Endothelial cell of umbilical vein (primary cell): ENCODE measurements around the gene RUBCN.

Experiments used
- CTCF ChIP-seq, 2 donors: IDR thresholded peaks; 1 replicate in 1 of 2; 2 replicates in 1 of 2; pipeline ENCODE4 v1.5.1; 2011; ENCODE audit warnings: low read length in 2 of 2, mild to moderate bottlenecking in 2 of 2, moderate library complexity in 2 of 2, control low read depth in 1 of 2, inconsistent platforms in 1 of 2, low read depth in 1 of 2; ENCODE audit not compliant: insufficient read depth in 1 of 2; ENCODE audit errors: extremely low read depth in 1 of 2
- EZH2 ChIP-seq: IDR thresholded peaks from 2 replicates; pipeline ENCODE4 v1.6.1; 2012; ENCODE audit warnings: borderline replicate concordance, low read depth, mild to moderate bottlenecking, moderate library complexity, low read length, inconsistent platforms; ENCODE audit not compliant: severe bottlenecking
- FOS ChIP-seq: IDR thresholded peaks from 2 replicates; pipeline ENCODE4 v1.6.1; 2011; ENCODE audit warnings: mild to moderate bottlenecking, low read length, moderate library complexity, borderline replicate concordance; ENCODE audit not compliant: insufficient read depth
- JUN ChIP-seq: IDR thresholded peaks from 2 replicates; pipeline ENCODE4 v1.6.1; 2011; ENCODE audit warnings: borderline replicate concordance, low read depth; ENCODE audit not compliant: insufficient read length, insufficient read depth
- MAX ChIP-seq: IDR thresholded peaks from 2 replicates; pipeline ENCODE4 v1.6.1; 2011; ENCODE audit not compliant: insufficient read depth, insufficient read length
- MYC ChIP-seq: IDR thresholded peaks from one replicate; pipeline ENCODE4 v1.6.1; 2011; ENCODE audit warnings: mild to moderate bottlenecking, low read depth, low read length
- POLR2A ChIP-seq: IDR thresholded peaks from 2 replicates; pipeline ENCODE4 v1.6.1; 2012; ENCODE audit warnings: low read depth, mild to moderate bottlenecking, control low read depth, low read length
- POLR2AphosphoS5 ChIP-seq: IDR thresholded peaks from 2 replicates; pipeline ENCODE4 v1.6.1; 2012; ENCODE audit warnings: low read depth, mild to moderate bottlenecking, control low read depth, low read length, moderate library complexity; ENCODE audit not compliant: insufficient read depth

DNA sequence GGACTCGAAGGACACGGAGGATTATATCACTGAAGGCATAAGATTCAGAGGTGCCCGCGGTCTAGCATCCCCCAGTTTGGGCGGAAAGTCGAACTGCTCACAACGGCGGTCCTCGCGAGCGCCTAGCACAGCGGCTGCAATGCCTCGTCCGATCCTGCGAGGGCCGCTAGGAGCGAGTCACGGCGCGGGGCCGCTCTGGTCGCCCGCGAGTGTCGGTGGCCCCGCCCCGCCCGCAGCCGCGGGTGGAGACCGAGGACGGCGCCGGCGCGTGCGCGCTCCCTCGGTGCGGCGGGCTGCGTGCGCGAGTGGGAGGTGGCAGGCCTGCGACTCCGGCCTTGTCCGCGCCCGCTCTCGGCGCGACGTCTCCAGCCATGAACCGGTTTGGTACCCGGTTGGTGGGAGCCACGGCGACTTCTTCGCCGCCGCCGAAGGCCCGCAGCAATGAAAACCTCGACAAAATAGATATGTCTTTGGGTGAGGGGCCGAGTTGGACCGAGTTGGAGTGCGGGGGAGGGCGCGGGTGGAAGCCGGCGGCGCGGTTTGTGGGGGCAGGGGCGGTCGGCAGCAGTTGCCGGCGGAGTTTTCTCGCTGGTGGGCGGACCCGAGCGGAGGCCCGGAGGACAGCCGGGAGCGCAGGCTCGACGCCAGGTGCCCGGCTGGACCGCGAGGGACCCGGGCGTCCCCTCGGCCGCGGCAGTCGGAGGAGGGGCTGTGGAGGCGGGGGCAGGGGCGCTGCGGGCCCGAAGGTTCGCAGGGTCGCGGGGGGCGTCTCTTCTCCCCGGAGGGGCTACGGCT is 13.1 kb upstream of the RUBCN start, which contains the start of gene FYTTD1:
- peak; percentile 18 to 45 for TF ChIP-seq CTCF (IDR thresholded peaks at IDR 0.05; ENCODE audit: extremely low read depth in 1 of 2, insufficient read depth in 1 of 2, low read depth in 1 of 2, low read length in 2 of 2)
- no peak for TF ChIP-seq EZH2
- no peak for TF ChIP-seq JUN
- TF ChIP-seq POLR2A = peak; percentile 81
- peak; percentile 73 for TF ChIP-seq POLR2AphosphoS5
- TF ChIP-seq MYC = no peak
- TF ChIP-seq FOS = no peak
- no peak for TF ChIP-seq MAX
